B cell (primary cell): ENCODE data around the gene CAMK2A. TPM values are rescaled to one million over a fixed set of nuclear protein-coding genes. Genes with fewer than 3 reads are reported as not detected.

Source experiments
- ATAC-seq: fragments of 200-7000 bp; cut with Tn5 transposase; one replicate; pipeline ENCODE4 v1.10.0; 2021; ENCODE audit warnings: low read depth, mild to moderate bottlenecking, moderate number of reproducible peaks, moderate library complexity
- CTCF ChIA-PET: fragments of 350-600 bp; sonication (Branson Sonifier 250); formaldehyde crosslinking; loops from one replicate; lab custom pipeline; 2021; ENCODE audit warnings: antibody characterized with exemption, inconsistent platforms; lab: Charles Lee
- POLR2A ChIA-PET: fragments of 350-600 bp; sonication (Branson Sonifier 250); formaldehyde crosslinking; loops from one replicate; lab custom pipeline; 2021; ENCODE audit warnings: antibody characterized with exemption; lab: Charles Lee
- DNase-seq: peaks from one replicate; pipeline ENCODE4 v3.0.0; 2013
- H2AFZ ChIP-seq: 2 replicates; pipeline ENCODE4 v1.6.1; 2012; ENCODE audit warnings: mild to moderate bottlenecking, low read depth, low read length; ENCODE audit not compliant: insufficient read depth, poor library complexity, severe bottlenecking
- H3K27ac ChIP-seq, 2 donors: 1 replicate in 1 of 2; 2 replicates in 1 of 2; pipeline ENCODE4 v1.5.1; 2012 to 2013; ENCODE audit warnings: low read length in 2 of 2, mild to moderate bottlenecking in 2 of 2, moderate library complexity in 1 of 2
- H3K27me3 ChIP-seq, 4 experiments: fragments of 200-600 bp in 1 of 4; sonication (generic) in 1 of 4; replicated peaks in 1 of 4; 1 replicate in 2 of 4; 2 replicates in 2 of 4; pipeline versions ENCODE4 v1.6.1 to v1.7.0; 2013 to 2016; ENCODE audit warnings: low read length in 3 of 4, mild to moderate bottlenecking in 2 of 4, mixed read lengths in 1 of 4, moderate library complexity in 1 of 4; ENCODE audit not compliant: insufficient read depth in 4 of 4, control insufficient read depth in 3 of 4; ENCODE audit errors: control extremely low read depth in 1 of 4
- H3K36me3 ChIP-seq, 2 experiments: replicated peaks in 1 of 2; 1 replicate in 1 of 2; 2 replicates in 1 of 2; pipeline versions ENCODE4 v1.6.1 to v1.7.1; 2013; ENCODE audit warnings: low read length in 1 of 2; ENCODE audit not compliant: insufficient read depth in 2 of 2, control insufficient read depth in 1 of 2; ENCODE audit errors: control extremely low read depth in 1 of 2, extremely low read depth in 1 of 2
- H3K4me1 ChIP-seq, 2 donors: fragments of 200-600 bp in 1 of 2; sonication (generic) in 1 of 2; 1 replicate in 1 of 2; 2 replicates in 1 of 2; pipeline versions ENCODE4 v1.5.1 to v1.6.1; 2013 to 2017; ENCODE audit warnings: low read length in 2 of 2; ENCODE audit not compliant: control insufficient read depth in 2 of 2, insufficient read depth in 2 of 2
- H3K4me2 ChIP-seq: replicated peaks from 2 replicates; pipeline ENCODE3; 2012; ENCODE audit warnings: mild to moderate bottlenecking, low read depth, low read length; ENCODE audit not compliant: poor library complexity, severe bottlenecking
- H3K4me3 ChIP-seq, 5 experiments: fragments of 200-600 bp in 1 of 5; sonication (generic) in 1 of 5; 1 replicate in 3 of 5; 2 replicates in 2 of 5; pipeline versions ENCODE4 v1.5.1 to v1.7.0; 2011 to 2016; ENCODE audit warnings: low read length in 4 of 5, mild to moderate bottlenecking in 4 of 5, low read depth in 2 of 5, control low read depth in 1 of 5, moderate library complexity in 1 of 5; ENCODE audit not compliant: insufficient read depth in 1 of 5; ENCODE audit errors: control extremely low read depth in 1 of 5, extremely low read depth in 1 of 5
- H3K79me2 ChIP-seq: fragments of 200-600 bp; sonication (generic); one replicate; pipeline ENCODE4 v1.6.0; 2016; ENCODE audit warnings: low read length; ENCODE audit not compliant: control insufficient read depth, insufficient read depth
- H3K9ac ChIP-seq: fragments of 200-600 bp; sonication (generic); 2 replicates; pipeline ENCODE4 v1.6.1; 2017; ENCODE audit warnings: mild to moderate bottlenecking, low read length, moderate library complexity
- H3K9me3 ChIP-seq, 3 donors: one replicate each; pipeline versions ENCODE4 v1.6.1 to v1.7.1; 2013; ENCODE audit warnings: low read length in 2 of 3; ENCODE audit not compliant: control insufficient read depth in 2 of 3, insufficient read depth in 1 of 3; ENCODE audit errors: control extremely low read depth in 1 of 3
- H4K20me1 ChIP-seq: 2 replicates; pipeline ENCODE4 v1.6.0; 2012; ENCODE audit warnings: mild to moderate bottlenecking, low read length; ENCODE audit not compliant: insufficient read depth, control insufficient read depth, poor library complexity, severe bottlenecking
- H3K27ac Mint-ChIP-seq: one replicate; pipeline ENCODE4 v1.8.0; 2021; ENCODE audit warnings: mixed read lengths
- H3K27me3 Mint-ChIP-seq: one replicate; pipeline ENCODE4 v1.8.0; 2021; ENCODE audit warnings: mixed read lengths
- H3K4me1 Mint-ChIP-seq: one replicate; pipeline ENCODE4 v1.8.0; 2021; ENCODE audit warnings: mixed read lengths
- H3K4me3 Mint-ChIP-seq: one replicate; pipeline ENCODE4 v1.8.0; 2021; ENCODE audit warnings: mixed read lengths
- H3K9me3 Mint-ChIP-seq: one replicate; pipeline ENCODE4 v1.8.0; 2022; ENCODE audit warnings: mixed read lengths; ENCODE audit not compliant: insufficient read depth
- EZH2 ChIP-seq: IDR thresholded peaks from 2 replicates; pipeline ENCODE4 v1.6.1; 2012; ENCODE audit warnings: borderline replicate concordance, low read depth, mild to moderate bottlenecking, moderate library complexity, low read length; ENCODE audit not compliant: insufficient read depth, poor library complexity, severe bottlenecking
- WGBS: methylation state at CpG from one replicate; pipeline ENCODE4 v1.1.5; 2013; ENCODE audit warnings: missing lambda C conversion rate; ENCODE audit not compliant: insufficient coverage; 5-methylcytosine and 5-hydroxymethylcytosine counted together
- intact Hi-C: fragments of 100-400 bp; cut with micrococcal nuclease; formaldehyde crosslinking; loops from one replicate; pipeline ENCODE4 v1.10.0; 2022
- polyA plus RNA-seq: library from polyadenylated mRNA; depleted of rRNA; stranded (reverse); fragments of >200 nt; gene quantifications from 2 replicates; pipeline ENCODE4 v1.2.3, GENCODE V29; 2012
- total RNA-seq, 2 donors: library from RNA; stranded (reverse); fragments of 120-200 nt in 1 of 2; gene quantifications; 1 replicate in 1 of 2; 2 replicates in 1 of 2; pipeline versions ENCODE4 v1.2.3 to v1.2.4, GENCODE V29; 2013 to 2022
- TF ChIP-seq, protein P1 (sequence below): fragments of 200-600 bp; IDR thresholded peaks from one replicate; pipeline ENCODE4 v1.8.0; 2022; ENCODE audit warnings: antibody characterized with exemption, mild to moderate bottlenecking

The CAMK2A gene
- total and polyA plus RNA-seq, 2 donors (not counting 1 experiment from before 2014, with no cell fraction given), result not detected

- Mint-ChIP-seq H3K4me3 (no peak overlapping the region), H3K27me3 (no peaks in the 10 kb centered on the region), H3K27ac (no peak overlapping the region), H3K4me1 (no peaks in the 10 kb centered on the region), H3K9me3 (no peaks in the 10 kb centered on the region)
- WGBS, result 89% methylated on average over 8 of the region's 11 CpGs
- Histone ChIP-seq H3K27me3 (no peaks in the 10 kb centered on the region), H4K20me1 (no peaks in the 10 kb centered on the region), H3K4me2 (no peak overlapping the region), H3K9ac (no peak overlapping the region), H3K4me1 (no peaks in the 10 kb centered on the region), H3K79me2 (no peaks in the 10 kb centered on the region), H3K27ac (no peak overlapping the region), H3K36me3 (no peaks in the 10 kb centered on the region), H2AFZ (no peak overlapping the region), H3K9me3 (no peaks in the 10 kb centered on the region), H3K4me3 (no peak overlapping the region)
- POLR2A ChIA-PET, result no interaction called here
- DNase-seq (no peak), ATAC-seq (no peak)
- no peak for TF ChIP-seq EZH2
- TF ChIP-seq, protein P1, sequence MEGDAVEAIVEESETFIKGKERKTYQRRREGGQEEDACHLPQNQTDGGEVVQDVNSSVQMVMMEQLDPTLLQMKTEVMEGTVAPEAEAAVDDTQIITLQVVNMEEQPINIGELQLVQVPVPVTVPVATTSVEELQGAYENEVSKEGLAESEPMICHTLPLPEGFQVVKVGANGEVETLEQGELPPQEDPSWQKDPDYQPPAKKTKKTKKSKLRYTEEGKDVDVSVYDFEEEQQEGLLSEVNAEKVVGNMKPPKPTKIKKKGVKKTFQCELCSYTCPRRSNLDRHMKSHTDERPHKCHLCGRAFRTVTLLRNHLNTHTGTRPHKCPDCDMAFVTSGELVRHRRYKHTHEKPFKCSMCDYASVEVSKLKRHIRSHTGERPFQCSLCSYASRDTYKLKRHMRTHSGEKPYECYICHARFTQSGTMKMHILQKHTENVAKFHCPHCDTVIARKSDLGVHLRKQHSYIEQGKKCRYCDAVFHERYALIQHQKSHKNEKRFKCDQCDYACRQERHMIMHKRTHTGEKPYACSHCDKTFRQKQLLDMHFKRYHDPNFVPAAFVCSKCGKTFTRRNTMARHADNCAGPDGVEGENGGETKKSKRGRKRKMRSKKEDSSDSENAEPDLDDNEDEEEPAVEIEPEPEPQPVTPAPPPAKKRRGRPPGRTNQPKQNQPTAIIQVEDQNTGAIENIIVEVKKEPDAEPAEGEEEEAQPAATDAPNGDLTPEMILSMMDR, result no peak
- intact Hi-C loops, result no loop called here
- CTCF ChIA-PET, result no interaction called here
These were observed 61.8 kb downstream of the CAMK2A start for GRCh38 chr5:150227606-150228273.

DNA sequence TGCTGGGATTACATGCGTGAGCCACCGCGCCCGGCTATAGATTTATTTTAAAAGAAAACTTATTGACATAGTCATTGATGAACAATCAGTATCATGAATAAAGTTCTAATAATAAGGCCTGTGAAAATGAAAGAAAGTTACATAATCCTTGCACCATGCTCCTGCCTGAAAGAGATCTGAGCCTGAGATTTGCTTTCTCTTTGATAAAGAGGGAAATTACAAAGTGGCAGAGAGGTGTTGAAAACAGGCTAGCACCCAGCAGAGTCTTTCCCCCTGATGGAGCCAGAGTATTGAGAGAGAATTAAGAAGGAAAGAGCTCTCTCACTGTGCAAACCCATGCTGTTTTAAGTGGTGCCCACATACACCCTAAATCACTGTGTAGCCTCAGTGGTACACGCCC lies 62.5 kb downstream of the CAMK2A start:
- Histone ChIP-seq H3K9ac (no peak overlapping the region), H3K27me3 (no peaks in the 10 kb centered on the region), H3K27ac (no peak overlapping the region), H3K4me2 (no peak overlapping the region), H4K20me1 (no peaks in the 10 kb centered on the region), H3K79me2 (no peaks in the 10 kb centered on the region), H3K4me1 (no peaks in the 10 kb centered on the region), H3K9me3 (no peaks in the 10 kb centered on the region), H3K36me3 (no peaks in the 10 kb centered on the region), H3K4me3 (no peak overlapping the region), H2AFZ (no peak overlapping the region)
- H3K27me3 Mint-ChIP-seq, result no peaks in the 10 kb centered on the region
- 100% methylated on average over 1 of the region's 5 CpGs for WGBS
- no peak for DNase-seq
- ChIA-PET CTCF (no interaction called here), POLR2A (no interaction called here)
- intact Hi-C loops, result no loop called here
- no peaks in the 10 kb centered on the region for H3K9me3 Mint-ChIP-seq
- no peak for TF ChIP-seq EZH2
- TF ChIP-seq, protein P1, result no peak
- no peak for ATAC-seq
- H3K4me3 Mint-ChIP-seq, result no peak overlapping the region
- no peak overlapping the region for H3K27ac Mint-ChIP-seq
- H3K4me1 Mint-ChIP-seq, result no peaks in the 10 kb centered on the region
